HepG2 (cell line): Measurements from ENCODE around the gene BMX. TPM values are rescaled to one million over a fixed set of nuclear protein-coding genes. Genes with fewer than 3 reads are reported as not detected.

ENCODE experiments used
- ATAC-seq: fragments of 200-7000 bp; cut with Tn5 transposase; 3 replicates; pipeline ENCODE4 v1.9.1; 2020; ENCODE audit warnings: mild to moderate bottlenecking, moderate library complexity
- BruUV-seq: library from RNA; stranded (reverse); fragments of 400-500 nt; replicated peaks from 2 replicates; lab custom pipeline; 2021; lab: Mats Ljungman, UMichigan
- CTCF ChIA-PET: fragments of 300-600 bp; formaldehyde crosslinking; extraction: SDS; loops from one replicate; lab custom pipeline; 2021; ENCODE audit warnings: low total read pairs, inconsistent platforms, low intra/inter-chr PET ratio; lab: Yijun Ruan, JAX
- POLR2A ChIA-PET: fragments of 350-600 bp; sonication (Branson Sonifier 250); formaldehyde crosslinking; loops from one replicate; lab custom pipeline; 2020; ENCODE audit warnings: antibody characterized with exemption, inconsistent platforms; lab: Yijun Ruan, JAX
- DNase-seq: peaks from one replicate; pipeline ENCODE4 v3.0.0-alpha.2; 2015; ENCODE audit warnings: low spot score
- FAIRE-seq: peaks from 3 replicates; lab custom pipeline; 2011; peaks lifted over from hg19 to GRCh38; lab: Jason Lieb, UNC
- H2AFZ ChIP-seq: one replicate; pipeline ENCODE4 v1.6.1; 2011; ENCODE audit warnings: low read length, inconsistent platforms
- H3K27ac ChIP-seq: fragments of 300-600 bp; 3 replicates; pipeline ENCODE4 v1.8.0; 2011; ENCODE audit warnings: mixed run types, mild to moderate bottlenecking, mixed read lengths, low read length, inconsistent platforms; ENCODE audit not compliant: insufficient read depth; ENCODE audit errors: extremely low read length
- H3K27me3 ChIP-seq, 2 experiments: fragments of 200-600 bp in 1 of 2; 2 replicates in 1 of 2; 3 replicates in 1 of 2; pipeline versions ENCODE4 v1.6.0 to v1.8.0; 2011; ENCODE audit warnings: low read length in 2 of 2, mild to moderate bottlenecking in 2 of 2, moderate library complexity in 2 of 2, inconsistent platforms in 1 of 2; ENCODE audit not compliant: insufficient read depth in 2 of 2, control insufficient read depth in 1 of 2
- H3K36me3 ChIP-seq, 2 experiments: fragments of 200-600 bp in 1 of 2; replicated peaks in 1 of 2; 2 replicates in 1 of 2; 3 replicates in 1 of 2; pipeline versions ENCODE4 v1.5.1 to v1.8.0; 2011; ENCODE audit warnings: low read length in 2 of 2, inconsistent platforms in 1 of 2; ENCODE audit not compliant: insufficient read depth in 2 of 2, control insufficient read depth in 1 of 2
- H3K4me1 ChIP-seq: 2 replicates; pipeline ENCODE4 v1.5.1; 2012; ENCODE audit warnings: low read length, inconsistent platforms; ENCODE audit not compliant: insufficient read depth
- H3K4me2 ChIP-seq: 2 replicates; pipeline ENCODE4 v1.6.0; 2011; ENCODE audit warnings: low read depth, low read length, inconsistent platforms
- H3K4me3 ChIP-seq, 3 experiments: fragments of 200-600 bp in 1 of 3; sonication (generic), shearing (Covaris generic) in 1 of 3; replicated peaks in 1 of 3; 2 replicates each; pipeline ENCODE4 v1.5.1; 2011 to 2016; ENCODE audit warnings: low read length in 3 of 3, inconsistent platforms in 2 of 3, low read depth in 2 of 3, mild to moderate bottlenecking in 2 of 3, control low read depth in 1 of 3, mixed read lengths in 1 of 3; ENCODE audit not compliant: insufficient read depth in 1 of 3
- H3K79me2 ChIP-seq: one replicate; pipeline ENCODE4 v1.6.1; 2011; ENCODE audit warnings: low read length, inconsistent platforms; ENCODE audit not compliant: insufficient read depth
- H3K9ac ChIP-seq: 2 replicates; pipeline ENCODE4 v1.6.0; 2011; ENCODE audit warnings: mild to moderate bottlenecking, low read depth, low read length, inconsistent platforms; ENCODE audit not compliant: insufficient read depth
- H3K9me3 ChIP-seq: 2 replicates; pipeline ENCODE4 v1.5.1; 2012; ENCODE audit warnings: mild to moderate bottlenecking, low read length
- H4K20me1 ChIP-seq: 2 replicates; pipeline ENCODE4 v1.6.0; 2011; ENCODE audit warnings: inconsistent platforms, mild to moderate bottlenecking, low read length, moderate library complexity; ENCODE audit not compliant: insufficient read depth
- CENPX ChIP-seq: sonication (generic); formaldehyde crosslinking; IDR thresholded peaks from 2 replicates; pipeline ENCODE4 v1.9.0; 2021; ENCODE audit warnings: mild to moderate bottlenecking, missing genetic modification reagents, moderate library complexity
- CREB1 ChIP-seq, 2 experiments: fragments of 450-650 bp in 1 of 2; IDR thresholded peaks; 2 replicates each; pipeline ENCODE4 v1.6.1; 2016 to 2017; ENCODE audit warnings: control low read depth in 1 of 2, mild to moderate bottlenecking in 1 of 2, missing compliant biosample characterization in 1 of 2, missing genetic modification characterization in 1 of 2
- DMAP1 ChIP-seq: IDR thresholded peaks from 2 replicates; pipeline ENCODE4 v1.6.1; 2016
- HOMEZ ChIP-seq: IDR thresholded peaks from 2 replicates; pipeline ENCODE4 v1.6.1; 2016; ENCODE audit warnings: low read depth
- IRX3 ChIP-seq: sonication (generic); formaldehyde crosslinking; IDR thresholded peaks from 2 replicates; pipeline ENCODE4 v1.8.1; 2023; ENCODE audit warnings: mild to moderate bottlenecking, low read depth, missing genetic modification reagents, borderline replicate concordance
- KAT7 ChIP-seq: IDR thresholded peaks from 2 replicates; pipeline ENCODE4 v1.6.1; 2018; ENCODE audit warnings: borderline replicate concordance, missing compliant biosample characterization
- KDM5A ChIP-seq: fragments of 200-600 bp; sonication (generic); IDR thresholded peaks from 2 replicates; pipeline ENCODE4 v1.7.0; 2018; ENCODE audit warnings: antibody characterized with exemption, mild to moderate bottlenecking, low read length, borderline replicate concordance
- NCOA1 ChIP-seq: sonication (generic); formaldehyde crosslinking; IDR thresholded peaks from 2 replicates; pipeline ENCODE4 v1.9.0; 2021; ENCODE audit warnings: missing genetic modification reagents
- ONECUT2 ChIP-seq: sonication (generic); formaldehyde crosslinking; IDR thresholded peaks from 2 replicates; pipeline ENCODE4 v1.4.0; 2020; ENCODE audit warnings: missing genetic modification reagents
- PAWR ChIP-seq: sonication (generic); formaldehyde crosslinking; IDR thresholded peaks from 2 replicates; pipeline ENCODE4 v1.4.0; 2020; ENCODE audit warnings: missing genetic modification reagents, mild to moderate bottlenecking, borderline replicate concordance
- RCOR2 ChIP-seq: IDR thresholded peaks from 2 replicates; pipeline ENCODE4 v1.6.1; 2016; ENCODE audit warnings: missing biosample characterization, missing genetic modification reagents
- RFX3 ChIP-seq: IDR thresholded peaks from 2 replicates; pipeline ENCODE4 v1.6.1; 2016; ENCODE audit warnings: missing biosample characterization, missing genetic modification reagents
- YEATS4 ChIP-seq: sonication (generic); formaldehyde crosslinking; IDR thresholded peaks from 2 replicates; pipeline ENCODE4 v1.4.0; 2020; ENCODE audit warnings: missing genetic modification reagents, borderline replicate concordance
- ZBTB3 ChIP-seq: sonication (generic); formaldehyde crosslinking; IDR thresholded peaks from 2 replicates; pipeline ENCODE4 v1.4.0; 2020; ENCODE audit warnings: low read depth, mild to moderate bottlenecking, moderate library complexity, missing genetic modification reagents, borderline replicate concordance
- ZFY ChIP-seq: sonication (generic); formaldehyde crosslinking; IDR thresholded peaks from 2 replicates; pipeline ENCODE4 v1.4.0; 2020; ENCODE audit warnings: missing genetic modification reagents
- ZKSCAN1 ChIP-seq: fragments of 150-350 bp; IDR thresholded peaks from 2 replicates; pipeline ENCODE4 v1.6.1; 2014; ENCODE audit warnings: low read length
- ZNF34 ChIP-seq: sonication (generic); formaldehyde crosslinking; IDR thresholded peaks from 2 replicates; pipeline ENCODE4 v1.4.0; 2020; ENCODE audit warnings: mild to moderate bottlenecking, missing genetic modification reagents, borderline replicate concordance
- ZNF513 ChIP-seq: sonication (generic); formaldehyde crosslinking; conservative IDR thresholded peaks from 2 replicates; pipeline ENCODE4 v1.5.0; 2020; ENCODE audit warnings: missing genetic modification reagents
- ZNF607 ChIP-seq: sonication (generic); formaldehyde crosslinking; IDR thresholded peaks from 2 replicates; pipeline ENCODE4 v1.5.1; 2020; ENCODE audit warnings: missing genetic modification reagents, mild to moderate bottlenecking, borderline replicate concordance
- ZNF652 ChIP-seq: IDR thresholded peaks from 2 replicates; pipeline ENCODE4 v1.6.1; 2016; ENCODE audit warnings: low read depth, borderline replicate concordance
- WGBS: methylation state at CpG from one replicate; pipeline ENCODE4 v1.1.6; 2017; ENCODE audit warnings: low lambda C conversion rate; 5-methylcytosine and 5-hydroxymethylcytosine counted together
- in situ Hi-C: cut with HindIII; loops from 2 replicates; pipeline ENCODE4 v1.10.0; 2017; ENCODE audit warnings: low pct_unique_long_range_greater_than_20kb; ENCODE audit not compliant: extremely low pct_ligation_motif_present
- intact Hi-C: fragments of 100-400 bp; cut with micrococcal nuclease; formaldehyde crosslinking; loops from one replicate; pipeline ENCODE4 v1.10.0; 2022; ENCODE audit not compliant: unreplicated experiment
- polyA plus RNA-seq, 8 experiments: library from polyadenylated mRNA; depleted of rRNA in 3 of 8; stranded (reverse) in 7 of 8; unstranded in 1 of 8; fragments of >200 nt; fragmentation: Illumina TruSeq in 4 of 8; extraction: Trizol in 4 of 8; gene quantifications; 2 replicates each; pipeline versions ENCODE4 v1.2.1 to v1.2.3, GENCODE V29; 2011 to 2016; ENCODE audit warnings: low read depth in 4 of 8, missing spikeins in 1 of 8, mixed read lengths in 1 of 8; ENCODE audit not compliant: insufficient read depth in 1 of 8
- total RNA-seq, 5 experiments: library from RNA; depleted of rRNA; stranded (reverse); fragments of >200 nt; fragmentation: Illumina TruSeq; extraction: Trizol; gene quantifications; 2 replicates each; pipeline ENCODE4 v1.2.3, GENCODE V29; 2016; ENCODE audit warnings: low read depth in 1 of 5

Gene BMX
- total and polyA plus RNA-seq, 2 of the 13 experiments (the other 11 are each of a cell fraction or from before 2014, with no cell fraction given): not detected

GRCh38 chrX:15499976-15500375, 631 bp upstream of the BMX start:
- H3K4me1 ChIP-seq: 0 out of 2 replicates have a peak, but pooled peaks cover 6% of the 10 kb centered on the region
- H3K4me3 ChIP-seq: no peak overlapping the region
- H3K9me3 ChIP-seq: no peaks in the 10 kb centered on the region
- in situ Hi-C loops: loop anchor here (10.0 kb wide), 1 partner anchor 65 kb away; no protein-coding TSS in a partner anchor
- H4K20me1 ChIP-seq: no peaks in the 10 kb centered on the region
- H3K79me2 ChIP-seq: no peaks in the 10 kb centered on the region
- no peaks in the 10 kb centered on the region for H3K27me3 ChIP-seq
- H3K9ac ChIP-seq: no peak overlapping the region
- H3K27ac ChIP-seq: no peak overlapping the region
- no peaks in the 10 kb centered on the region for H3K36me3 ChIP-seq
- FAIRE-seq (no peak), ATAC-seq (no peak), DNase-seq (no peak)
- ChIA-PET CTCF (no interaction called here), POLR2A (no interaction called here)
- H2AFZ ChIP-seq: no peak overlapping the region
- BruUV-seq: no TSS peak
- intact Hi-C loops: loop anchor here (10.0 kb wide), 1 partner anchor 145 kb away; no protein-coding TSS in a partner anchor
- H3K4me2 ChIP-seq: no peak overlapping the region
- TF ChIP-seq RFX3 (no peak), CENPX (CRISPR knock-in tag) (no peak), DMAP1 (CRISPR knock-in tag) (no peak), KDM5A (no peak), IRX3 (CRISPR knock-in tag) (no peak), NCOA1 (CRISPR knock-in tag) (no peak), KAT7 (no peak), RCOR2 (CRISPR knock-in tag) (no peak), HOMEZ (no peak), ZNF34 (CRISPR knock-in tag) (no peak), ZFY (no peak), ZNF513 (no peak), YEATS4 (no peak), PAWR (CRISPR knock-in tag) (no peak), ONECUT2 (no peak), ZKSCAN1 (no peak), ZNF652 (CRISPR knock-in tag) (no peak), CREB1 (IDR thresholded peaks at IDR 0.05) (no peak), CREB1 (CRISPR knock-in tag; IDR thresholded peaks at IDR 0.05) (no peak), ZNF607 (CRISPR knock-in tag) (no peak), ZBTB3 (CRISPR knock-in tag) (no peak)
- 21% methylated on average over 3 of the region's 3 CpGs for WGBS
